H1 (cell line): Measurements from ENCODE around the gene HMGB4. TPM values are rescaled to one million over a fixed set of nuclear protein-coding genes. Genes with fewer than 3 reads are reported as not detected.

ENCODE experiments used
- CTCF ChIA-PET: fragments of 300-600 bp; sonication (Branson Sonifier 250); formaldehyde crosslinking; loops from one replicate; lab custom pipeline; 2021; ENCODE audit not compliant: partially characterized antibody; lab: Charles Lee
- POLR2A ChIA-PET: fragments of 300-600 bp; sonication (Branson Sonifier 250); formaldehyde crosslinking; loops from one replicate; lab custom pipeline; 2021; ENCODE audit warnings: inconsistent platforms; ENCODE audit not compliant: partially characterized antibody; lab: Charles Lee
- DNase-seq, 2 experiments: peaks; one replicate each; pipeline versions ENCODE4 v3.0.0 to v3.0.0-alpha.2; 2010 to 2022; ENCODE audit warnings: low spot score in 2 of 2, low read depth in 1 of 2, mixed read lengths in 1 of 2
- FAIRE-seq: peaks from 2 replicates; lab custom pipeline; 2011; peaks lifted over from hg19 to GRCh38; lab: Jason Lieb, UNC
- H2AFZ ChIP-seq: 2 replicates; pipeline ENCODE4 v1.8.1; 2012; ENCODE audit warnings: low read length, inconsistent platforms
- H2AK5ac ChIP-seq: 2 replicates; pipeline ENCODE4 v1.6.1; 2013; ENCODE audit warnings: low read depth, low read length
- H2BK120ac ChIP-seq: replicated peaks from 2 replicates; pipeline ENCODE3; 2013; ENCODE audit warnings: low read depth, low read length, inconsistent platforms
- H2BK12ac ChIP-seq: 2 replicates; pipeline ENCODE4 v1.6.1; 2013; ENCODE audit warnings: low read depth, low read length
- H2BK15ac ChIP-seq: 2 replicates; pipeline ENCODE4 v1.6.1; 2013; ENCODE audit warnings: low read length
- H2BK20ac ChIP-seq: 2 replicates; pipeline ENCODE4 v1.6.1; 2013; ENCODE audit warnings: low read length
- H2BK5ac ChIP-seq: 2 replicates; pipeline ENCODE4 v1.6.1; 2013; ENCODE audit warnings: low read depth, low read length
- H3K14ac ChIP-seq: 2 replicates; pipeline ENCODE4 v1.6.1; 2013; ENCODE audit warnings: inconsistent platforms; ENCODE audit not compliant: insufficient read length
- H3K18ac ChIP-seq: 2 replicates; pipeline ENCODE4 v1.6.1; 2013; ENCODE audit warnings: low read length; ENCODE audit errors: extremely low read depth
- H3K23ac ChIP-seq: 2 replicates; pipeline ENCODE4 v1.6.1; 2013; ENCODE audit warnings: inconsistent platforms; ENCODE audit not compliant: insufficient read length
- H3K23me2 ChIP-seq: 2 replicates; pipeline ENCODE4 v1.6.1; 2013; ENCODE audit warnings: low read depth, low read length
- H3K27ac ChIP-seq: 2 replicates; pipeline ENCODE4 v1.6.1; 2011; ENCODE audit warnings: low read depth, low read length, inconsistent platforms
- H3K27me3 ChIP-seq, 4 experiments: replicated peaks in 1 of 4; 1 replicate in 1 of 4; 2 replicates in 3 of 4; pipeline versions ENCODE4 v1.6.1 to v1.8.1; 2011 to 2013; ENCODE audit warnings: low read length in 3 of 4, mild to moderate bottlenecking in 3 of 4, inconsistent platforms in 2 of 4, mixed read lengths in 2 of 4, moderate library complexity in 1 of 4; ENCODE audit not compliant: control insufficient read depth in 3 of 4, insufficient read depth in 3 of 4; ENCODE audit errors: extremely low read depth in 1 of 4
- H3K36me3 ChIP-seq, 4 experiments: 2 replicates each; pipeline versions ENCODE4 v1.6.1 to v1.8.1; 2011 to 2013; ENCODE audit warnings: mild to moderate bottlenecking in 4 of 4, low read length in 3 of 4, moderate library complexity in 2 of 4, control low read depth in 1 of 4, inconsistent platforms in 1 of 4; ENCODE audit not compliant: insufficient read depth in 4 of 4, control insufficient read depth in 2 of 4
- H3K4ac ChIP-seq: replicated peaks from 2 replicates; pipeline ENCODE3; 2013; ENCODE audit warnings: low read length, low read depth, mixed read lengths, inconsistent platforms; ENCODE audit not compliant: insufficient read length
- H3K4me1 ChIP-seq, 4 experiments: replicated peaks in 1 of 4; 1 replicate in 1 of 4; 2 replicates in 3 of 4; pipeline versions ENCODE4 v1.6.1 to v1.8.1; 2011 to 2013; ENCODE audit warnings: low read length in 3 of 4, inconsistent platforms in 2 of 4, mixed read lengths in 1 of 4; ENCODE audit not compliant: insufficient read depth in 4 of 4, control insufficient read depth in 3 of 4
- H3K4me2 ChIP-seq, 2 experiments: 2 replicates each; pipeline versions ENCODE4 v1.6.1 to v1.8.1; 2011 to 2013; ENCODE audit warnings: low read depth in 2 of 2, low read length in 2 of 2, control low read depth in 1 of 2, inconsistent platforms in 1 of 2, mild to moderate bottlenecking in 1 of 2; ENCODE audit not compliant: insufficient read depth in 1 of 2
- H3K4me3 ChIP-seq, 4 experiments: fragments of 200-600, 300-600 bp in 1 of 4; sonication (generic), shearing (Covaris generic), sonication (Bioruptor Twin) in 1 of 4; 2 replicates each; pipeline versions ENCODE4 v1.5.1 to v1.8.1; 2011 to 2016; ENCODE audit warnings: low read length in 4 of 4, low read depth in 3 of 4, control low read depth in 2 of 4, inconsistent platforms in 2 of 4, mild to moderate bottlenecking in 2 of 4, mixed read lengths in 1 of 4, moderate library complexity in 1 of 4; ENCODE audit not compliant: insufficient read depth in 2 of 4; ENCODE audit errors: extremely low read depth in 1 of 4
- H3K56ac ChIP-seq: replicated peaks from 2 replicates; pipeline ENCODE3; 2013; ENCODE audit warnings: low read depth, mild to moderate bottlenecking, mixed read lengths, low read length, inconsistent platforms; ENCODE audit not compliant: insufficient read length
- H3K79me1 ChIP-seq: 2 replicates; pipeline ENCODE4 v1.6.1; 2013; ENCODE audit warnings: low read depth, low read length, control low read depth
- H3K79me2 ChIP-seq, 2 experiments: 2 replicates each; pipeline versions ENCODE4 v1.6.1 to v1.8.1; 2012 to 2013; ENCODE audit warnings: low read length in 2 of 2, mild to moderate bottlenecking in 2 of 2, inconsistent platforms in 1 of 2; ENCODE audit not compliant: insufficient read depth in 2 of 2, control insufficient read depth in 1 of 2
- H3K9ac ChIP-seq, 4 experiments: replicated peaks in 1 of 4; 1 replicate in 1 of 4; 2 replicates in 3 of 4; pipeline versions ENCODE4 v1.6.1 to v1.8.1; 2011 to 2013; ENCODE audit warnings: low read depth in 3 of 4, low read length in 3 of 4, control low read depth in 2 of 4, mild to moderate bottlenecking in 2 of 4, moderate library complexity in 2 of 4, inconsistent platforms in 1 of 4; ENCODE audit errors: extremely low read depth in 1 of 4
- H3K9me3 ChIP-seq, 2 experiments: 2 replicates each; pipeline versions ENCODE4 v1.6.1 to v1.8.1; 2012 to 2013; ENCODE audit warnings: mild to moderate bottlenecking in 2 of 2, moderate library complexity in 2 of 2, control low read depth in 1 of 2, inconsistent platforms in 1 of 2, low read depth in 1 of 2, low read length in 1 of 2, mixed read lengths in 1 of 2; ENCODE audit not compliant: insufficient read depth in 2 of 2
- H4K20me1 ChIP-seq, 2 experiments: replicated peaks in 1 of 2; 2 replicates each; pipeline versions ENCODE3 to v1.8.1; 2011 to 2013; ENCODE audit warnings: inconsistent platforms in 2 of 2, low read length in 2 of 2, mild to moderate bottlenecking in 1 of 2; ENCODE audit not compliant: insufficient read depth in 2 of 2, control insufficient read depth in 1 of 2
- H4K5ac ChIP-seq: 2 replicates; pipeline ENCODE4 v1.6.1; 2013; ENCODE audit warnings: low read length, low read depth, mixed read lengths, inconsistent platforms; ENCODE audit not compliant: insufficient read length
- H4K8ac ChIP-seq: 2 replicates; pipeline ENCODE4 v1.8.0; 2013; ENCODE audit warnings: mild to moderate bottlenecking, moderate library complexity, low read length, inconsistent platforms; ENCODE audit not compliant: insufficient read depth; ENCODE audit errors: extremely low read depth
- H4K91ac ChIP-seq: replicated peaks from 2 replicates; pipeline ENCODE3; 2013; ENCODE audit warnings: low read length, mixed read lengths, inconsistent platforms; ENCODE audit not compliant: insufficient read length
- ASH2L ChIP-seq: fragments of 200-600, 300-600 bp; sonication (generic); IDR thresholded peaks from one replicate; pipeline ENCODE4 v1.7.1; 2017; ENCODE audit warnings: low read length
- BACH1 ChIP-seq: IDR thresholded peaks from 2 replicates; pipeline ENCODE4 v1.6.1; 2012; ENCODE audit warnings: low read length, improper control_type of control experiment
- CTBP2 ChIP-seq: IDR thresholded peaks from 2 replicates; pipeline ENCODE4 v1.7.0; 2011; ENCODE audit warnings: borderline replicate concordance, mild to moderate bottlenecking, moderate library complexity, mixed read lengths, low read length; ENCODE audit not compliant: insufficient read depth, insufficient read length
- GABPA ChIP-seq: IDR thresholded peaks from 2 replicates; pipeline ENCODE4 v1.6.1; 2011; ENCODE audit warnings: mild to moderate bottlenecking, low read length, moderate library complexity, borderline replicate concordance; ENCODE audit not compliant: insufficient read depth
- HDAC2 ChIP-seq, 2 experiments: fragments of 300-600 bp in 1 of 2; sonication (generic) in 1 of 2; IDR thresholded peaks; 2 replicates each; pipeline ENCODE4 v1.6.1; 2011 to 2012; ENCODE audit warnings: low read depth in 2 of 2, low read length in 2 of 2, mild to moderate bottlenecking in 2 of 2, moderate library complexity in 2 of 2, borderline replicate concordance in 1 of 2, inconsistent platforms in 1 of 2
- JUND ChIP-seq: IDR thresholded peaks from 2 replicates; pipeline ENCODE4 v1.6.1; 2011; ENCODE audit warnings: mild to moderate bottlenecking, improper control_type of control experiment, low read length
- KDM5A ChIP-seq: fragments of 200-600 bp; IDR thresholded peaks from 2 replicates; pipeline ENCODE4 v1.7.1; 2012; ENCODE audit warnings: mild to moderate bottlenecking, low read length, inconsistent platforms, mixed read lengths
- POLR2AphosphoS5 ChIP-seq: IDR thresholded peaks from 2 replicates; pipeline ENCODE4 v1.6.1; 2011; ENCODE audit warnings: low read depth, low read length
- SIRT6 ChIP-seq: IDR thresholded peaks from one replicate; pipeline ENCODE4 v1.7.1; 2012; ENCODE audit warnings: low read length, inconsistent platforms
- SP4 ChIP-seq: IDR thresholded peaks from 2 replicates; pipeline ENCODE4 v1.6.1; 2012; ENCODE audit warnings: low read length, inconsistent platforms
- WGBS, 2 experiments: shearing (Covaris generic) in 1 of 2; methylation state at CpG; one replicate each; pipeline versions ENCODE4 v1.1.6 to v1.1.7; 2013 to 2015; ENCODE audit warnings: low lambda C conversion rate in 2 of 2, mixed read lengths in 2 of 2, inconsistent platforms in 1 of 2, low coverage in 1 of 2, missing lambda C conversion rate in 1 of 2; ENCODE audit not compliant: insufficient replicate concordance in 2 of 2, insufficient coverage in 1 of 2, insufficient read length in 1 of 2; ENCODE audit errors: extremely low coverage in 1 of 2, missing lambda C conversion rate in 1 of 2; 5-methylcytosine and 5-hydroxymethylcytosine counted together
- polyA plus RNA-seq, 7 experiments: library from polyadenylated mRNA; depleted of rRNA in 3 of 7; stranded (reverse) in 5 of 7; unstranded in 2 of 7; fragments of >200 nt in 5 of 7; fragments of 200-250 nt in 2 of 7; gene quantifications; 1 replicate in 5 of 7; 2 replicates in 1 of 7; 4 replicates in 1 of 7; pipeline versions ENCODE4 v1.2.1 to v1.2.3, GENCODE V29; 2011 to 2013; ENCODE audit warnings: missing spikeins in 2 of 7, mixed read lengths in 2 of 7
- total RNA-seq: library from RNA; stranded (reverse); fragmentation: NEBNext Ultra II Directional; extraction: Animal tissue kit (Norgen Biotek cat#: 25700); gene quantifications from 2 replicates; pipeline ENCODE4 v1.2.1, GENCODE V29; 2021
- TF ChIP-seq, protein P1 (sequence below): IDR thresholded peaks from 2 replicates; pipeline ENCODE4 v1.6.1; 2012; ENCODE audit warnings: low read length, inconsistent platforms
- TF ChIP-seq, protein P2 (sequence below): IDR thresholded peaks from 2 replicates; pipeline ENCODE4 v1.6.1; 2011; ENCODE audit warnings: low read depth, mild to moderate bottlenecking, low read length; ENCODE audit not compliant: insufficient read depth

The HMGB4 gene
- total and polyA plus RNA-seq, 2 of the 8 experiments (the other 6 are each of a cell fraction or from before 2014, with no cell fraction given), result not detected

- no peak for FAIRE-seq
- POLR2A ChIA-PET, result interaction anchor here (1.2 kb wide), 1 partner anchor 10 kb away, joined by 3 read pairs; no protein-coding TSS in a partner anchor
- TF ChIP-seq SP4 (no peak), BACH1 (no peak), JUND (no peak), CTBP2 (no peak), GABPA (no peak), ASH2L (no peak), POLR2AphosphoS5 (no peak), SIRT6 (no peak), HDAC2 (IDR thresholded peaks at IDR 0.05; ENCODE audit: borderline replicate concordance in 1 of 2, low read depth in 2 of 2, low read length in 2 of 2) (no peak), KDM5A (no peak)
- TF ChIP-seq, protein P1, sequence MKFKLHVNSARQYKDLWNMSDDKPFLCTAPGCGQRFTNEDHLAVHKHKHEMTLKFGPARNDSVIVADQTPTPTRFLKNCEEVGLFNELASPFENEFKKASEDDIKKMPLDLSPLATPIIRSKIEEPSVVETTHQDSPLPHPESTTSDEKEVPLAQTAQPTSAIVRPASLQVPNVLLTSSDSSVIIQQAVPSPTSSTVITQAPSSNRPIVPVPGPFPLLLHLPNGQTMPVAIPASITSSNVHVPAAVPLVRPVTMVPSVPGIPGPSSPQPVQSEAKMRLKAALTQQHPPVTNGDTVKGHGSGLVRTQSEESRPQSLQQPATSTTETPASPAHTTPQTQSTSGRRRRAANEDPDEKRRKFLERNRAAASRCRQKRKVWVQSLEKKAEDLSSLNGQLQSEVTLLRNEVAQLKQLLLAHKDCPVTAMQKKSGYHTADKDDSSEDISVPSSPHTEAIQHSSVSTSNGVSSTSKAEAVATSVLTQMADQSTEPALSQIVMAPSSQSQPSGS, result no peak
- TF ChIP-seq, protein P2, sequence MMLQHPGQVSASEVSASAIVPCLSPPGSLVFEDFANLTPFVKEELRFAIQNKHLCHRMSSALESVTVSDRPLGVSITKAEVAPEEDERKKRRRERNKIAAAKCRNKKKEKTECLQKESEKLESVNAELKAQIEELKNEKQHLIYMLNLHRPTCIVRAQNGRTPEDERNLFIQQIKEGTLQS, result no peak
Observed at GRCh38 chr1:33844166-33844565, 19.7 kb upstream of the HMGB4 start.

More at GRCh38 chr1:33844166-33844565, 19.7 kb upstream of the HMGB4 start:
- Histone ChIP-seq H3K9me3 (no peaks in the 10 kb centered on the region), H2BK15ac (no peak overlapping the region), H2BK12ac (no peak overlapping the region), H3K9ac (no peak overlapping the region), H3K56ac (no peak overlapping the region), H3K79me2 (no peaks in the 10 kb centered on the region), H3K27ac (no peak overlapping the region), H2BK120ac (no peak overlapping the region), H4K8ac (no peak overlapping the region), H3K27me3 (no peaks in the 10 kb centered on the region), H2BK20ac (no peak overlapping the region), H3K79me1 (no peaks in the 10 kb centered on the region), H4K5ac (no peak overlapping the region), H3K23me2 (0 out of 2 replicates have a peak, but pooled peaks cover 1% of the 10 kb centered on the region), H2BK5ac (no peak overlapping the region), H3K4me2 (no peak overlapping the region), H4K91ac (no peak overlapping the region), H4K20me1 (no peaks in the 10 kb centered on the region), H2AFZ (no peak overlapping the region), H2AK5ac (no peak overlapping the region), H3K4ac (no peak overlapping the region), H3K14ac (no peak overlapping the region), H3K4me3 (no peak overlapping the region), H3K4me1 (peaks cover 0 to 13% (median 3%) of the 10 kb centered on the region in 4 experiments; a peak in 4 of 7 replicates), H3K18ac (no peak overlapping the region), H3K23ac (no peak overlapping the region), H3K36me3 (peaks cover 0 to 4% (median 0%) of the 10 kb centered on the region in 4 experiments; a peak in 2 of 8 replicates)
- 88% methylated on average over 5 of the region's 5 CpGs; no CpG with 5 or more reads in 1 of the 2 experiments for WGBS, 2 experiments
- CTCF ChIA-PET, result interaction anchor here (0.5 to 2.2 kb wide), 5 partner anchors 9 to 576 kb away, joined by 3 to 5 read pairs (median 3); no protein-coding TSS in a partner anchor
- DNase-seq, result no peak
